CD4-positive, alpha-beta T cell treated with Interleukin-15 for 4 hours (primary cell): ENCODE data around the gene PHETA2.
A peak's percentile ranks its signal among the peaks of the same experiment; 100 is the strongest.
"Not testable (repeated sequence)": the region's sequence is repeated elsewhere in the genome, so short reads cannot be mapped to it uniquely, and the experiment has no call there.

Experiments
- DNase-seq: peaks from one replicate; pipeline ENCODE4 v3.0.0-alpha.2; 2020; ENCODE audit warnings: low spot score

Gene PHETA2

GRCh38 chr22:42070517-42071422, 3.3 kb upstream of the PHETA2 start, which contains the start of gene NAGA:
TSS of gene NAGA (minus strand) at chr22:42070812. CDS start at chr22:42070297, 515 bp downstream.
- DNase-seq, result peak; percentile 92

- DNase-seq, result not testable (repeated sequence)
These were observed 2.5 kb upstream of the PHETA2 start for GRCh38 chr22:42071508-42071907.

- DNase-seq, result no peak
These were observed 1.3 kb upstream of the PHETA2 start for GRCh38 chr22:42072606-42073330.

- no peak for DNase-seq
These were observed 417 bp upstream of the PHETA2 start for GRCh38 chr22:42073621-42074041.

- DNase-seq, result no peak
These were observed 1.0 kb downstream of the PHETA2 start for GRCh38 chr22:42074846-42075676.

- no peak for DNase-seq
These were observed 2.9 kb downstream of the PHETA2 start for GRCh38 chr22:42076764-42077485.

GRCh38 chr22:42077486-42078125, 3.6 kb downstream of the PHETA2 start:
- DNase-seq, result no peak

GRCh38 chr22:42078469-42079318, 4.6 kb downstream of the PHETA2 start:
- no peak for DNase-seq

- peak; percentile 98 for DNase-seq
These were observed 5.5 kb downstream of the PHETA2 start, which contains the start of gene SMDT1 for GRCh38 chr22:42079319-42080251. TSS of gene SMDT1 (plus strand) at chr22:42079700. CDS start at chr22:42079769, 69 bp downstream.

- DNase-seq, result peak; percentile 13
These were observed 6.2 kb downstream of the PHETA2 start for GRCh38 chr22:42080287-42080686.

GRCh38 chr22:42083119-42083518, 9.1 kb downstream of the PHETA2 start:
- DNase-seq, result no peak

- DNase-seq, result no peak
These were observed 10.8 kb downstream of the PHETA2 start for GRCh38 chr22:42084874-42085273.

- DNase-seq, result no peak
These were observed 12.0 kb downstream of the PHETA2 start for GRCh38 chr22:42086051-42086450.

- peak; percentile 99 for DNase-seq
These were observed 16.8 kb downstream of the PHETA2 start, which contains the start of gene NDUFA6 for GRCh38 chr22:42090596-42091454. TSS of gene NDUFA6 (minus strand) at chr22:42090772. CDS start at chr22:42090744, 28 bp downstream.

- DNase-seq, result no peak
These were observed 17.4 kb downstream of the PHETA2 start for GRCh38 chr22:42091455-42091782.

- no peak for DNase-seq
These were observed 27.2 kb downstream of the PHETA2 start for GRCh38 chr22:42101199-42101598.

- DNase-seq, result not testable (repeated sequence)
These were observed 30.3 kb downstream of the PHETA2 start for GRCh38 chr22:42104332-42104860.
